Measurements from ENCODE around the gene CD163L1.

DNA sequence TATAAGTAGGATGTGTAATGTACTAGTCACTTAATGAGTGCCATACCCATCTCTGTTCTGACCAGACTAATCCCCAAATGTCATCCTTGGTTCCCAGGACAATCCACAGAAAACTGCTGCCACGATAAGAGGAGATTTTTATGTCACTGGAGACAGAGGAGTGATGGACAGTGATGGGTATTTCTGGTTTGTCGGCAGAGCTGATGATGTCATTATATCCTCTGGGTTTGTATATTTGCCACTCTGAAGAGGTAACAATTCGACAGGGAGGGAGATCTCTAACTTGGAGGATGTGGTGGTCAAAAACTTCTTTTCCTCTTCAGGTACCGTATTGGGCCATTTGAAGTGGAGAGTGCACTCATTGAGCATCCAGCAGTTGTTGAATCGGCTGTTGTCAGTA is 119.8 kb downstream of the CD163L1 start:
- TF ChIP-seq CTCF (IDR thresholded peaks at IDR 0.05) (no peak), POLR2A (IDR thresholded peaks at IDR 0.05) (no peak)

Measured in Peyer's patch (tissue), 4 donors.